Activated CD4-positive, CD25-positive, alpha-beta regulatory T cell treated with anti-CD3 and anti-CD28 coated beads, Interleukin-2, amount 50 U/mL, for 24 hours (primary cell): ENCODE data around the gene ZFP64.
"Not testable (repeated sequence)": the region's sequence is repeated elsewhere in the genome, so short reads cannot be mapped to it uniquely, and the experiment has no call there.

Experiments
- ATAC-seq, 2 donors: fragments of 150-1000 bp; cut with Tn5 transposase; one replicate each; pipeline ENCODE4 v1.10.0; 2021; ENCODE audit warnings: mild to moderate bottlenecking in 1 of 2, moderate library complexity in 1 of 2

ZFP64 gene

DNA sequence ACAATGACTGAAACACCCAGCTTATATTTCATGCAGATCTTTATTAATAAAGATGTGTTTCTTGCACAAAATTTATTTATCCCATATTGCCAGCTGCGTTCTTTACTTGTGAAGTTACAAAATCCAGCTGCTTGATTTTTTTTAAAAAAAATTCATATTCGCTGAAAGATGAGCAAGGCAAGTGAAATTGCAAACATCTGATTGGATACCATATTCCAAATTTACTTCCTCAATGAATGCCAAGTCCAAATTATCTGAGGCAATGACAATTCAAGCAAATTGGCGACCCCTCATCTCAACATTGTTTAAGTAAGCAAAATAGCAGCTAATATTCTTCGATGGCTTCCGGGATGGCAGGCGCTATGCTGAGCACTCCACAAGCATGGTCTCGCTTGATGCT lies 37.7 kb downstream of the ZFP64 start:
- no peak for ATAC-seq

DNA sequence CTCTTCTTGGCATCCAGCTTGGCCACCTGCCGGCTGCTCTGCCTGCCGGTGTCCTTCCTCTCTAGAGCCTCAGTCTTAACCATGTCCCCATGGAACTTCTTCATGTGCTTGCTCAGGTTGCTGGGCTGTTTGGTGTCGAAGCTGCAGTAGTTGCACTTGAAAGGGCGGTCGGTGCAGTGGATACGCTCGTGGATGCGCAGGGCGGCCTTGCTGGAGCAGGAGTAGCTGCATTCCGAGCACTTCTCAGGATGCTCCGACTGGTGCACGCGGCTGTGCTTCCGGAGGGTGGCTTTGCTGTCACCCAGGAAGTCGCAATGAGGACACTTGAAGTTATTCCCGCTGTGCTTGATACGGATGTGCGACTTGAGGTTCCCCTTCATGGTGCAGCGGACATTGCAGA lies 38.7 kb downstream of the ZFP64 start:
- ATAC-seq, result no peak

DNA sequence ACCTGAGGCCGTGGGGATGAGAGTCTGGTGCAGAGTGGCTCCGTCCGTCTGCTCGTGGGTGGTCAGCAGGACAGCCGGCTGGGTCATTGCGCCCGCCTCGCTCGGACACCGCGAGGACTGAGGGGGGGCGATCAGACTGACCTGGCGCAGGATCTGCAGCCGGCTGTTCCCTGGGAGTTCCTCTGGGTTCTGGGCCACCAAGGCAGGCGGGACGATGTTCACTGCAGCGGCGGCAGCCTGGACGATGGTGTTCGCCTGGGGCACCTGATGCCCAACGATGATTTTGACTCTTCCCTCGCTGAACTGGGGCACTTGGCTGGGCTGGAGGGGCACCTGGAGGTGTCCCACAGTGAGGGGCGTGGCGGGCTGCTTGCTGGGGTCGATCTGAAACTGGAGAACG lies 39.2 kb downstream of the ZFP64 start:
- ATAC-seq, result no peak

GRCh38 chr20:52150440-52151258 lies 40.9 kb downstream of the ZFP64 start:
- ATAC-seq, result no peak

DNA sequence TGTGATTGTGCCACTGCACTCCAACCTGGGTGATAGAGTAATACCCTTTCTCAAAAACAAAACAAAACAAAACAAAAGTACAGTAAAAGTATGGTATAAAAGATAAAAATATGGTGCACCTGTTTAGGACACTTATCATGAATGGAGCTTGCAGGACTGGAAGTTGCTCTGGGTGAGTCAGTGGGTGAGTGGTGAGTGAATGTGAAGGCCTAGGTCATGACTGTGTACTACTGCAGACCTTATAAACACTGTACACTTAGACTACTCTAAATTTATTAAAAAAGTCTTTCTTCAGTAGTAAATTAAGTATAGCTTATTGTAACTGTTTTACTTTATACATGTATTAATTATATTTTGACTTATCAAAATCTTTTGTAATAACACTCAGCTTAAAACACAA lies 46.0 kb downstream of the ZFP64 start:
- ATAC-seq, result no peak

DNA sequence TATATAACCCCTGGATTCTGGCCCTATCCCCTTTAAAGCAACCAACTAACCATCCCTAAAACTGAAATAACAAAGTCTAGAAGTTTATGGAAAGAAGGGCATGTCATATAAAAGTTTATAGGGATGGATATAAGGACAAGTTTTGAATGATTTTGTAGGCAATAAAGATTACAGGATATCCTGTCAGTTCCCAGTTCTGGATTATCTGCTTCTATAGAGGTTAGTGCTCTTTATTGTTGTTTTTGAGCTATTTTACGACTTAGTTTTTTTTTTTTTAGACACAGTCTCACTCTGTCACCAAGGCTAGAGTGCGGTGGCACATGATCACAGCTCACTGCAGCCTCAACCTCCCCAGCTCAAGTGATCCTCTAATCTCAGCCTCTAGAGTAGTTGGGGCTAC lies 48.3 kb downstream of the ZFP64 start:
- no peak for ATAC-seq

GRCh38 chr20:52142757-52143156 lies 48.8 kb downstream of the ZFP64 start:
- ATAC-seq, result no peak

- no peak for ATAC-seq
Measured at GRCh38 chr20:52139986-52140385, 51.6 kb downstream of the ZFP64 start.

DNA sequence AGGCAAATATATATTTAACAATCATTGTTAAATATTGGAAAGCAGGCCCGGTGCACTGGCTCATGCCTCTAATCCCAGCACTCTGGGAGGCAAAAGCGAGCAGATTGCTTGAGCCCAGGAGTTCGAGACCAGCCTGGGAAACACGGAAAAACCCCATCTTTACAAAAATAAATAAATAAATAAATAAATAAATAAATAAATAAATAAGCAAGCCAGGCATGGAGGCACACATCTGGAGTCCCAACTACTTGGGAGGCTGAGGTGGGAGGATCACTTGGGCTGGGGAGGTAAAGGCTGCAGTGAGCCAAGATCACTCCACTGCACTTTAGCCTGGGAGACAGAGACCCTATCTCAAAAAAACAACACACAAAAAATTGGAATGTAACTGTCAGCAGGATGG lies 53.7 kb downstream of the ZFP64 start:
- no peak for ATAC-seq

- not testable (repeated sequence) for ATAC-seq
Measured at GRCh38 chr20:52133714-52134113, 57.9 kb downstream of the ZFP64 start.

DNA sequence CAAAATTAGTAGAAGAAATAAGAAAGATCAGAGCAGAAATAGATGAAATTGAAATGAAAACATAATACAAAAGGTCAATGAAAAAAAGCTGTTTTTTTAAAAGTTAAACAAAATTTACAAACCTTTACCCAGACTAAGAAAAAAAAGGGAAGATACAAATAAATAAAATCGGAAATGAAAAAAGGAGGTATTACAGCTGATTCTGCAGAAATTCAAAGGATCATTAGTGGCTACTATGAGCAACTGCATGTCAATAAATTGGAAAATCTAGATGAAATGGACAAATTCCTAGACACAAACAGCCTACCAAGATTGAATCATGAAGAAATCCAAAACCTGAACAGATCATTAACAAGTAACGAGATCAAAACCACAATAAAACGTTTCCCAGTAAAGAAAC lies 59.2 kb downstream of the ZFP64 start:
- no peak for ATAC-seq

DNA sequence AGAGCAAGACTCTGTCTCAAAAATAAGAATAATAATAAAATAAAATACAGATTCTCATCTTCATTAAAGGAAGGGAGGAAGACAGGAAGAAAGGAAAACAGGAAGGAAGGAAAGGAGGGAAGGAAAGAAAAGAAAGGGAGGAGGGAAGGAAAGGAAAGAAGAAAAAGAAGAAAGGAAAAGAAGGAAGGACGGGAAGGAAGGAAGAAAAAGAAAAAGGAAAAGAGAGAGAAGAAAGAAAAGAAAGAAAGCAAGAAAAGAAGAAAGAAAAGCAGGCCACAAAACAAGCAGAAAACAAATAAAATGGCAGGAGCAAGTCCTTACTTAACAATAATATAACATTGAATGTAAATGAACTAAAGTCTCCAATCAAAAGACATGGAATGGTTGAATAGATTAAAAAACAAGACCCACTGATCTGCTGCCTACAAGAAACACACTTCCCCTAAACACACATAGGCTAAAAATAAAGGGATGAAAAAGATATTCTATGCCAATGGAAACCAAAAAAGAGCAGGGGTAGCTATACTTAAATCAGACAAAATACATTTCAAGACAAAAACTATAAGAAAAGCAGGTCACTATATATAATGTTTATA lies 60.4 kb downstream of the ZFP64 start:
- ATAC-seq, result no peak

DNA sequence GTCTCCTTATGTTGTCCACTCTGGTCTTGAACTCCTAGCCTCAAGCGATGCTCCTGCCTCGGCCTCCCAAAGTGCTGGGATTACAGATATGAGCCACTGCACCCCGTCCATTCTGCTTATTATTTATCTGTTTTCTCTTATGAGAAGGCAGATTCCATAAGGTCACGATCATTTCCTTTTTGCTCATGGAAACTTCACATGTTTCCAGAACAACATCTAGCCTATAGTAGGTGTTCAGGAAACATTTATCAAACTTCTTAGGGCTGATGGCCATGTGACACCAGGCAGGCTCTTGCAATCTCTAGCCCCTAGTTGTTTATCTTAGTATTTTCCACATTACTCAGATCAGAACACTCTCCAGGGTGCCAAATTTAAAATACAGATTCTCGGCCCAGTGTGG lies 61.2 kb downstream of the ZFP64 start:
- no peak for ATAC-seq

DNA sequence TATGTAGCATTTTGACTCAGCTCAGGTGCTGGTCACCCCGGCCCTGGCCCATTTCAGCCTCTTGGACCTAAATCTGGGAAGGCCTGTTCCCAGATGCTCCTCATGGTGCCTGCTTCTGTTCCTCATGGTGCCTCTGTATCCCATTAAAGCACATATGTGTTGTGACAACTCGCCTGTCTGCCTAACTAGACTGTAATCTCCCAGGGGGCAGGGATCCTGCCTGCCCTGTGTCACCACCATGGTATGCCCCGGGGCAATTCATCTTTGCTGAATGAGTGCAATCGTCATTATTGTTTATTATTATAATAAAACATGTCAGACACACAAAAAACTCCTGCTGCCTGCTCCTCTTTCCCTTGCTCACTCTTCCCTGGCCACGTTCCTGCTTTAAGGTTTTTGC lies 62.0 kb downstream of the ZFP64 start:
- no peak for ATAC-seq

DNA sequence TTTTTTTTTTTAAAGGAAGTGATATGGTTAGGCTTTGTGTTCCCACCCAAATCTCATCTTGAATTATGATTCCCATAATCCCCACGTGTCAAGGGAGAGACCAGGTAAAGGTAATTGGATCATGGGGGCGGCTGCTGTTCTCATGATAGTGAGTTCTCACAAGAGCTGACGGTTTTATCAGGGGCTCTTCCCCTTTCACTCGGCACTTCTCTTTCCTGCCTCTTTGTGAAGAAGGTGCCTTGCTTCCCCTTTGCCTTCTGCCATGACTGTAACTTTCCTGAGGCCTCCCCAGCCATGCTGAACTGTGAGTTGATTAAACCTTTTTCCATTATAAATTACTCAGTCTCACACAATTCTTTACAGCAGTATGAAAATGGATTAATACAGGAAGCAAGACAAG lies 64.3 kb downstream of the ZFP64 start:
- no peak for ATAC-seq

GRCh38 chr20:52124821-52125220 lies 66.8 kb downstream of the ZFP64 start:
- no peak for ATAC-seq

- ATAC-seq, result no peak
Measured at GRCh38 chr20:52118696-52119095, 72.9 kb downstream of the ZFP64 start.

DNA sequence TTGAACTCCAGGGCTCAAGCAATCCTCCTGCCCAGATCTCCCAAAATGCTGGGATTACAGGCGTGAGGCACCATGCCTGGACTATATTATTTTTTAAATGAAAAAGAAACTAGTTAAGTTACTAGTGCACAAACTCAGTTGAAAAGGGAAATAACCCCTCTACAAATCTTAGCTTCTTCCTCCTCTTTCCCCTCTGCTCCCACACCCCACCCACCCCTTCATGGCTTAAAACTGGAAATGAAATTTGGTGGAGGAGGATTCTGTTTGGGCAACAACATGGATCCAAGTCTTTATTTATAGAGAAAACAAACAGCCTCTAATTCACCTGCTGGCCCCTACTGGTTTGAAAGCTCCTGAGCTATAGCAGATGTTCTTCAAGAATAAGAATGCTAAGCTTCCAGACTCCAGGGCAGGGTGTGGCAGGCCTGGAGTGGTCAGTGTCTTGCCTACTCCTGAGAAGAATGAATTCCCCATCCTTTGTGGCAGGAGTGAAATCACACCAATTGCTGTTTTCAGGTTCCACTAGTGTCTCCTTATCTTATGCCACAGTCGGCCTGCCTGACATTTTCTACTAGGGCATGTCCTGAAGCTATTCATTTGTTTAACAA lies 73.5 kb downstream of the ZFP64 start:
- ATAC-seq, result no peak

DNA sequence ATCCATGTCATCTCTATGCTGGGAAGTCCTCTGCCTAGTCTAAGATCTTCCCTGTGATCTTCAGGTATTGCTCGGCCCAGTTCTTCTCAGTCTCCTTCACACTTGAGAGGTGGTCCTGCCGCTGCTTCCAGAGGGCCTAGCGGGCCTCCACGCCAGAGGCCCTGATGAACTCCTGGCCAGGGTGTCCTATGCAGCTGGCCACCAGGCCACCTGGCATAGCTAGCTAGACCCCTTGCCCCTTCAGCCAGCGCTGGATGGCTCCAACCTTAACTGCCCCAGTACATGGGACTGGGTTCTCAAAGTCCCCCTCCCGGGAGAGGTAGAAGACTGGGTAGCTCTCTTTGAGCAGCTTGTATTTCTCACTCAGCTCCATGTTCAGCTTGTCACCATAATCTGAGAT lies 81.1 kb downstream of the ZFP64 start:
- no peak for ATAC-seq

DNA sequence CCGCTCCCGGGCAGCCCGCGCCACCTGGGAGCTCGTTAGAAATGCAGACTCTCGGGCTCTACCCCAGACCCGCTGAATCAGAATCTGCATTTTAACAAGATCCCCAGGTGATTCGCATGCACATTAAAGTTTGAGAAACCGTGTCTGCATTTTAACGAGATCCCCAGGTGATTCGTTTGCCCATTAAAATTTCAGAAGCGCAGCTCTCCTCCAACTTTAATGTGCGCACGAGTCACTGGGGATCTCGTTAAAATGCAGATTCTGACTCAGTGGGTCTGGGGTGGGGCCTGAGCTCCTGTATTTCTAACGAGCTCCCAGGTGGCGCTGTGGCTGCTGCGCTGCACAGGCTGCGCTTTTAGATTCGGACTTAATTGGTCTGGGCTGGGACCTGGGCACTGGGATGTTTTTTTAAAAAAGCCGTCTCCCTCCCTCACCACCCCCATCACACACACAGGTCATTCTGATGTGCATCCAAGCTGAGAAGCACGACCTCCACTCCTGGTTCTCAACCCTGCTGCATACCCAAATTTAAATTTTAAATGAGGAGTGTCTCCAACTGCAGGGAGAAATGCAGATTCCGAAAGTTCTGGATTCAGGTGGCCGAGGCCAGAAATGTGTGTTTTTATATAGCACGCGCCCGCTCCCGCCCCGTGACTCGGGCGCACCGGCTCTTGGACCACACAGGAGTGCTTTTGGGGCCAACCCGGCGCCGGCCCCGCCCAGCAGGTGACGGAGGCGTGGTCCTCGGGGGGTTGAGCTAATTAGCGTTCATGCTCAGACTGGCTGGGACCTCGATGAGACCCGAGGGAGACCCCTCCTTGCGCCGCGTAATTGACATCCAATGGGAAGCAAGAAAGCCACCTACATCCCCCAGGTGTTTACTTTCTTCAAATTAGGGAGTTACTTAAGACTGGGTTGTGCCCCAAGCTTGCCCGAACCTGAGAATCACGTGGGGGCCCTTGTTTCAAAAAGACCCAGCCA lies 85.8 kb downstream of the ZFP64 start:
- peak in 1 of 2 donors; percentile 33 for ATAC-seq

GRCh38 chr20:52104546-52105441 lies 86.8 kb downstream of the ZFP64 start:
- ATAC-seq, result no peak
